Uterus (tissue), 2 donors: Measurements from ENCODE around the gene IFNLR1.

ENCODE experiments used
- CTCF ChIP-seq, 4 experiments: fragments of 200-600 bp in 2 of 4; fragments of 450-650 bp in 2 of 4; sonication (generic) in 2 of 4; IDR thresholded peaks; one replicate each; pipeline ENCODE4 v1.5.1; 2016 to 2019; ENCODE audit warnings: antibody characterized with exemption in 4 of 4, mild to moderate bottlenecking in 2 of 4, moderate library complexity in 1 of 4
- POLR2A ChIP-seq, 2 donors: fragments of 450-650 bp; IDR thresholded peaks; one replicate each; pipeline ENCODE4 v1.6.1; 2016; ENCODE audit warnings: antibody characterized with exemption in 2 of 2, mild to moderate bottlenecking in 1 of 2, moderate library complexity in 1 of 2

- TF ChIP-seq CTCF (IDR thresholded peaks at IDR 0.05) (no peak), POLR2A (IDR thresholded peaks at IDR 0.05) (no peak)
These were observed 37.7 kb upstream of the IFNLR1 start for GRCh38 chr1:24224761-24225160.
